Loucy (cell line): ENCODE measurements around the gene BLCAP.

ENCODE experiments used
- H2AFZ ChIP-seq: fragments of 200-600 bp; sonication (generic); 2 replicates; pipeline ENCODE4 v1.6.0; 2016; ENCODE audit warnings: antibody characterized with exemption, mild to moderate bottlenecking, low read length, moderate library complexity
- H3F3A ChIP-seq: fragments of 200-600 bp; 2 replicates; pipeline ENCODE4 v1.6.0; 2016; ENCODE audit warnings: antibody characterized with exemption, low read depth, mild to moderate bottlenecking
- H3K27me3 ChIP-seq: fragments of 200-600 bp; sonication (generic); 2 replicates; pipeline ENCODE4 v1.6.1; 2014; ENCODE audit warnings: low read length, mild to moderate bottlenecking; ENCODE audit not compliant: insufficient read depth, poor library complexity, severe bottlenecking
- H3K36me3 ChIP-seq: fragments of 200-600 bp; sonication (generic); 2 replicates; pipeline ENCODE4 v1.6.1; 2016; ENCODE audit warnings: low read length; ENCODE audit not compliant: insufficient read depth
- H3K4me1 ChIP-seq: fragments of 200-600 bp; sonication (generic); 2 replicates; pipeline ENCODE4 v1.5.1; 2014; ENCODE audit warnings: low read length, mild to moderate bottlenecking; ENCODE audit not compliant: insufficient read depth, poor library complexity, severe bottlenecking
- H3K4me2 ChIP-seq: fragments of 200-600 bp; sonication (generic); 2 replicates; pipeline ENCODE4 v1.6.0; 2014; ENCODE audit warnings: antibody characterized with exemption, low read length, low read depth, mild to moderate bottlenecking; ENCODE audit not compliant: poor library complexity, severe bottlenecking
- H3K4me3 ChIP-seq: fragments of 200-600 bp; sonication (generic); 2 replicates; pipeline ENCODE4 v1.5.1; 2014; ENCODE audit warnings: low read length, mild to moderate bottlenecking, mixed read lengths; ENCODE audit not compliant: poor library complexity, severe bottlenecking
- H3K79me2 ChIP-seq: fragments of 200-600 bp; sonication (generic); 2 replicates; pipeline ENCODE4 v1.6.1; 2014; ENCODE audit warnings: low read length; ENCODE audit not compliant: insufficient read depth
- H3K9ac ChIP-seq: fragments of 200-600 bp; sonication (generic); 2 replicates; pipeline ENCODE4 v1.6.0; 2014; ENCODE audit warnings: mild to moderate bottlenecking, low read depth, low read length, moderate library complexity; ENCODE audit not compliant: poor library complexity, severe bottlenecking
- H3K9me2 ChIP-seq: fragments of 200-600 bp; sonication (generic); replicated peaks from 2 replicates; pipeline ENCODE4 v1.6.1; 2016; ENCODE audit warnings: low read depth, low read length, mixed read lengths
- H3K9me3 ChIP-seq: fragments of 200-600 bp; sonication (generic); 2 replicates; pipeline ENCODE4 v1.6.1; 2014; ENCODE audit warnings: mild to moderate bottlenecking, antibody characterized with exemption, low read length, low read depth; ENCODE audit not compliant: insufficient read depth
- H4K20me1 ChIP-seq: fragments of 200-600 bp; sonication (generic); 2 replicates; pipeline ENCODE4 v1.6.0; 2014; ENCODE audit warnings: antibody characterized with exemption, low read length, mild to moderate bottlenecking; ENCODE audit not compliant: insufficient read depth, poor library complexity, severe bottlenecking
- EZH2phosphoT487 ChIP-seq: fragments of 200-600 bp; IDR thresholded peaks from 2 replicates; pipeline ENCODE4 v1.6.1; 2018; ENCODE audit warnings: antibody characterized with exemption, mild to moderate bottlenecking, moderate library complexity, borderline replicate concordance
- TF ChIP-seq, protein P1 (sequence below): fragments of 200-600 bp; sonication (generic); conservative IDR thresholded peaks from 2 replicates; pipeline ENCODE4 v1.5.1; 2014; ENCODE audit warnings: mild to moderate bottlenecking, antibody characterized with exemption, low read length

BLCAP gene

DNA sequence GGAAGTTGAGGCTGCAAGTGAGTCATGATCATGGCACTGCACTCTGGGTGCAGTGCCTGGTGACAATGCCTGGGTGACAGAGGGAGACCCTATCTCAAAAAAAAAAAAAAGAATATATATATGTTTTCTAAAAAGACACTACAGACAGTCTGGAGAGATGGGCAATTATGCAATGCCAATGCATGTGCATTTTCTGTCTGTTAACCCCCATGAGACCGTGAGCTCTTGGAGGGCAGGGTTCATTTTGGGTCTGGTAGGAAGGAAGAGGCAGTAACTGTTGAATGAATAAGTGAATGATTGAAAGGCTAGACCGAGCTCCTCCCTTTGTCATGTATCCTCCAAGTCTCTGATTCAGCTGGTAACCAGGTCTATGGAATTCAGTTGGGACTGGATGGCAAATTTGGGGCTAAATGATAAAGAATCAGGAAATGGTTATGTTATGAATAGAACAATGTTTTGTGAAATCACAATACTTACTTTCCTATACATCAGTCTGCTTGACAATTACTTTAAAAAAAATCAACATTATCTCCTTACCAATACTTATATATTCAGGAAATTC, 5.6 kb upstream of the BLCAP start:
- H2AFZ ChIP-seq, result peak overlapping the region; percentile 33; the same call in 1 of the 2 replicates
- no peaks in the 10 kb centered on the region for H3K27me3 ChIP-seq
- H3K36me3 ChIP-seq, result no peaks in the 10 kb centered on the region
- H3F3A ChIP-seq, result no peaks in the 10 kb centered on the region
- H3K9ac ChIP-seq, result no peak overlapping the region
- no peak overlapping the region for H3K4me3 ChIP-seq
- H3K4me2 ChIP-seq, result no peak overlapping the region
- H4K20me1 ChIP-seq, result no peaks in the 10 kb centered on the region
- H3K79me2 ChIP-seq, result 0 out of 2 replicates have a peak, but pooled peaks cover 3% of the 10 kb centered on the region
- TF ChIP-seq, protein P1, sequence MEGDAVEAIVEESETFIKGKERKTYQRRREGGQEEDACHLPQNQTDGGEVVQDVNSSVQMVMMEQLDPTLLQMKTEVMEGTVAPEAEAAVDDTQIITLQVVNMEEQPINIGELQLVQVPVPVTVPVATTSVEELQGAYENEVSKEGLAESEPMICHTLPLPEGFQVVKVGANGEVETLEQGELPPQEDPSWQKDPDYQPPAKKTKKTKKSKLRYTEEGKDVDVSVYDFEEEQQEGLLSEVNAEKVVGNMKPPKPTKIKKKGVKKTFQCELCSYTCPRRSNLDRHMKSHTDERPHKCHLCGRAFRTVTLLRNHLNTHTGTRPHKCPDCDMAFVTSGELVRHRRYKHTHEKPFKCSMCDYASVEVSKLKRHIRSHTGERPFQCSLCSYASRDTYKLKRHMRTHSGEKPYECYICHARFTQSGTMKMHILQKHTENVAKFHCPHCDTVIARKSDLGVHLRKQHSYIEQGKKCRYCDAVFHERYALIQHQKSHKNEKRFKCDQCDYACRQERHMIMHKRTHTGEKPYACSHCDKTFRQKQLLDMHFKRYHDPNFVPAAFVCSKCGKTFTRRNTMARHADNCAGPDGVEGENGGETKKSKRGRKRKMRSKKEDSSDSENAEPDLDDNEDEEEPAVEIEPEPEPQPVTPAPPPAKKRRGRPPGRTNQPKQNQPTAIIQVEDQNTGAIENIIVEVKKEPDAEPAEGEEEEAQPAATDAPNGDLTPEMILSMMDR, result no peak
- no peak for TF ChIP-seq EZH2phosphoT487
- peaks cover 29% of the 10 kb centered on the region for H3K4me1 ChIP-seq
- no peaks in the 10 kb centered on the region for H3K9me3 ChIP-seq
- no peaks in the 10 kb centered on the region for H3K9me2 ChIP-seq

DNA sequence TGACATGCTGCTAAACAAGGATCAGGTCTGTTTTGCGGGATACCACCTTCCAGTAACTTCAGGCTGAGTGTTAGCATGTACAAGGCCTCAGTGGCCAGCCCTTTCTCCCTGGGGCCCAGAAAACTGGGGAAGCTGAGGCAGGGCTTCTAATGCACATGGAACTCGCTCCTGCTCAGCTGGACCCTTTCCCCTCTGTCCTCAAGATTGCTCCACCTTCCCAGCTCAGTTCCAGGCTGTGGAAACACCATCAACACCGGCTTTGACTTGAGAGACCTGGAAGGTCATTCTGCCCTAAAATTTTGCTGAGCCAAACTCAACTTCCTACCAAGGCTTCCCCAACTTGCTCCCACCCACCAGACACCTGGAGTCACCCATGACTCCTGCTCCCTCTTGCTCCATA, 4.2 kb upstream of the BLCAP start:
- Histone ChIP-seq H3K27me3 (no peaks in the 10 kb centered on the region), H3K4me3 (no peak overlapping the region), H3F3A (no peaks in the 10 kb centered on the region), H3K79me2 (peaks cover 12% of the 10 kb centered on the region), H3K9ac (no peak overlapping the region), H2AFZ (no peak overlapping the region), H3K9me2 (no peaks in the 10 kb centered on the region), H3K4me1 (peaks cover 31% of the 10 kb centered on the region), H3K4me2 (no peak overlapping the region), H3K36me3 (no peaks in the 10 kb centered on the region), H3K9me3 (no peaks in the 10 kb centered on the region), H4K20me1 (peaks cover 6% of the 10 kb centered on the region)
- TF ChIP-seq, protein P1, result no peak

DNA sequence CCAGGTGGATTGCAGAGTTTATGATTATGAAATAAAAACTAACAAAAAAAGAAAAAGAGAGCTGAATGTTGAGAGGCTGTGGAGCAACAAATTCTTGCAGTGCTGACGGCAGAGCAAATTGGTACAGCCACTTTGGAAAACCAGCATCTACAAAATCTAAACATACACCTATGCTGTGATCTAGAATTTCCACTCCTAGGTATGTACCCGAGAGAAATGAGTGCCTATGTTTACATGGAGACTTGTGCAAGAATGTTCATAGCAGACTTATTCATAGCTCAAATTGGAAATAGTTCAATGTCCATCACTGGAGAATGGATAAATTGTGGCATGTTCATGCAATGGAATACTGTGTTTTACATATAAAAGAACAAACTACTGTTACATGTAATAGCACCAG, 3.0 kb upstream of the BLCAP start:
- Histone ChIP-seq H3K9me3 (no peaks in the 10 kb centered on the region), H4K20me1 (peaks cover 18% of the 10 kb centered on the region), H3K36me3 (no peaks in the 10 kb centered on the region), H3K4me1 (peaks cover 36% of the 10 kb centered on the region), H3K9ac (no peak overlapping the region), H3K4me2 (no peak overlapping the region), H3K79me2 (peaks cover 23% of the 10 kb centered on the region), H2AFZ (no peak overlapping the region), H3K4me3 (no peak overlapping the region), H3K27me3 (no peaks in the 10 kb centered on the region), H3K9me2 (no peaks in the 10 kb centered on the region), H3F3A (no peaks in the 10 kb centered on the region)
- TF ChIP-seq EZH2phosphoT487, result no peak
- TF ChIP-seq, protein P1, result no peak
